ENCODE data around the gene KRT33B. TPM values are rescaled to one million over a fixed set of nuclear protein-coding genes. Genes with fewer than 3 reads are reported as not detected.

KRT33B gene
- total RNA-seq, 1 experiment from 2014 or later: not detected

- H3K4me1 Mint-ChIP-seq: no peaks in the 10 kb centered on the region
- POLR2A ChIA-PET: no interaction called here
- CTCF ChIA-PET: no interaction called here
- H3K27ac Mint-ChIP-seq: no peak overlapping the region
- peaks cover 5% of the 10 kb centered on the region for H3K27me3 Mint-ChIP-seq (ENCODE audit: low read depth)
- TF ChIP-seq ZNF281 (CRISPR knock-in tag; IDR thresholded peaks at IDR 0.05) (no peak), GABPB1 (CRISPR knock-in tag; IDR thresholded peaks at IDR 0.05) (no peak), ZNF317 (CRISPR knock-in tag; IDR thresholded peaks at IDR 0.05; ENCODE audit: borderline replicate concordance, low read depth) (no peak), PRRX2 (CRISPR knock-in tag; IDR thresholded peaks at IDR 0.05) (no peak), CREM (CRISPR knock-in tag; IDR thresholded peaks at IDR 0.05) (no peak), ZNF121 (CRISPR knock-in tag; IDR thresholded peaks at IDR 0.05) (no peak), ELF4 (CRISPR knock-in tag; IDR thresholded peaks at IDR 0.05; ENCODE audit: low read depth) (no peak), SMAD4 (CRISPR knock-in tag; IDR thresholded peaks at IDR 0.05) (no peak), TCF7 (CRISPR knock-in tag; IDR thresholded peaks at IDR 0.05; ENCODE audit: low read depth) (no peak), STAT6 (CRISPR knock-in tag; conservative IDR thresholded peaks at IDR 0.05; ENCODE audit: low read depth) (no peak), MLX (CRISPR knock-in tag; IDR thresholded peaks at IDR 0.05) (no peak), SMAD3 (CRISPR knock-in tag; IDR thresholded peaks at IDR 0.05; ENCODE audit: borderline replicate concordance) (no peak), FOXJ3 (CRISPR knock-in tag; IDR thresholded peaks at IDR 0.05; ENCODE audit: borderline replicate concordance) (no peak), IRF2 (CRISPR knock-in tag; IDR thresholded peaks at IDR 0.05; ENCODE audit: borderline replicate concordance, low read depth) (no peak), ZNF671 (CRISPR knock-in tag; IDR thresholded peaks at IDR 0.05) (no peak)
- TF ChIP-seq, protein P1, sequence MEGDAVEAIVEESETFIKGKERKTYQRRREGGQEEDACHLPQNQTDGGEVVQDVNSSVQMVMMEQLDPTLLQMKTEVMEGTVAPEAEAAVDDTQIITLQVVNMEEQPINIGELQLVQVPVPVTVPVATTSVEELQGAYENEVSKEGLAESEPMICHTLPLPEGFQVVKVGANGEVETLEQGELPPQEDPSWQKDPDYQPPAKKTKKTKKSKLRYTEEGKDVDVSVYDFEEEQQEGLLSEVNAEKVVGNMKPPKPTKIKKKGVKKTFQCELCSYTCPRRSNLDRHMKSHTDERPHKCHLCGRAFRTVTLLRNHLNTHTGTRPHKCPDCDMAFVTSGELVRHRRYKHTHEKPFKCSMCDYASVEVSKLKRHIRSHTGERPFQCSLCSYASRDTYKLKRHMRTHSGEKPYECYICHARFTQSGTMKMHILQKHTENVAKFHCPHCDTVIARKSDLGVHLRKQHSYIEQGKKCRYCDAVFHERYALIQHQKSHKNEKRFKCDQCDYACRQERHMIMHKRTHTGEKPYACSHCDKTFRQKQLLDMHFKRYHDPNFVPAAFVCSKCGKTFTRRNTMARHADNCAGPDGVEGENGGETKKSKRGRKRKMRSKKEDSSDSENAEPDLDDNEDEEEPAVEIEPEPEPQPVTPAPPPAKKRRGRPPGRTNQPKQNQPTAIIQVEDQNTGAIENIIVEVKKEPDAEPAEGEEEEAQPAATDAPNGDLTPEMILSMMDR (IDR thresholded peaks at IDR 0.05): no peak
- TF ChIP-seq, protein P2, sequence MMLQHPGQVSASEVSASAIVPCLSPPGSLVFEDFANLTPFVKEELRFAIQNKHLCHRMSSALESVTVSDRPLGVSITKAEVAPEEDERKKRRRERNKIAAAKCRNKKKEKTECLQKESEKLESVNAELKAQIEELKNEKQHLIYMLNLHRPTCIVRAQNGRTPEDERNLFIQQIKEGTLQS (CRISPR knock-in tag; conservative IDR thresholded peaks at IDR 0.05): no peak
- TF ChIP-seq, protein P3, sequence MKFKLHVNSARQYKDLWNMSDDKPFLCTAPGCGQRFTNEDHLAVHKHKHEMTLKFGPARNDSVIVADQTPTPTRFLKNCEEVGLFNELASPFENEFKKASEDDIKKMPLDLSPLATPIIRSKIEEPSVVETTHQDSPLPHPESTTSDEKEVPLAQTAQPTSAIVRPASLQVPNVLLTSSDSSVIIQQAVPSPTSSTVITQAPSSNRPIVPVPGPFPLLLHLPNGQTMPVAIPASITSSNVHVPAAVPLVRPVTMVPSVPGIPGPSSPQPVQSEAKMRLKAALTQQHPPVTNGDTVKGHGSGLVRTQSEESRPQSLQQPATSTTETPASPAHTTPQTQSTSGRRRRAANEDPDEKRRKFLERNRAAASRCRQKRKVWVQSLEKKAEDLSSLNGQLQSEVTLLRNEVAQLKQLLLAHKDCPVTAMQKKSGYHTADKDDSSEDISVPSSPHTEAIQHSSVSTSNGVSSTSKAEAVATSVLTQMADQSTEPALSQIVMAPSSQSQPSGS (CRISPR knock-in tag; IDR thresholded peaks at IDR 0.05; ENCODE audit: borderline replicate concordance, low read depth): no peak
- TF ChIP-seq, protein P4, sequence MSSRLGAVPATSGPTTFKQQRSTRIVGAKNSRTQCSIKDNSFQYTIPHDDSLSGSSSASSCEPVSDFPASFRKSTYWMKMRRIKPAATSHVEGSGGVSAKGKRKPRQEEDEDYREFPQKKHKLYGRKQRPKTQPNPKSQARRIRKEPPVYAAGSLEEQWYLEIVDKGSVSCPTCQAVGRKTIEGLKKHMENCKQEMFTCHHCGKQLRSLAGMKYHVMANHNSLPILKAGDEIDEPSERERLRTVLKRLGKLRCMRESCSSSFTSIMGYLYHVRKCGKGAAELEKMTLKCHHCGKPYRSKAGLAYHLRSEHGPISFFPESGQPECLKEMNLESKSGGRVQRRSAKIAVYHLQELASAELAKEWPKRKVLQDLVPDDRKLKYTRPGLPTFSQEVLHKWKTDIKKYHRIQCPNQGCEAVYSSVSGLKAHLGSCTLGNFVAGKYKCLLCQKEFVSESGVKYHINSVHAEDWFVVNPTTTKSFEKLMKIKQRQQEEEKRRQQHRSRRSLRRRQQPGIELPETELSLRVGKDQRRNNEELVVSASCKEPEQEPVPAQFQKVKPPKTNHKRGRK (CRISPR knock-in tag; IDR thresholded peaks at IDR 0.05; ENCODE audit: borderline replicate concordance): no peak
- no peak overlapping the region for H3K4me3 Mint-ChIP-seq
- no peak for ATAC-seq
- DNase-seq (ENCODE audit: low spot score): peak; percentile 16
- H3K36me3 Mint-ChIP-seq: no peaks in the 10 kb centered on the region
- 0 out of 2 replicates have a peak, but pooled peaks cover 10% of the 10 kb centered on the region for H3K9me3 Mint-ChIP-seq
Measured at GRCh38 chr17:41352597-41353366, 16.8 kb downstream of the KRT33B start.

Data from WTC11 (cell line).